Natural killer cell treated with Interleukin-12 subunit alpha and Interleukin-12 subunit beta and Interleukin-15 and Interleukin-18, amount 100 ng/mL, for 72 hours (primary cell): ENCODE data around the gene DCT. TPM values are rescaled to one million over a fixed set of nuclear protein-coding genes. Genes with fewer than 3 reads are reported as not detected.
"Not testable (repeated sequence)": the region's sequence is repeated elsewhere in the genome, so short reads cannot be mapped to it uniquely, and the experiment has no call there.

Experiments used
- ATAC-seq, 2 donors: fragments of 150-1000 bp; cut with Tn5 transposase in 1 of 2; sonication (Bioruptor Pico), chemical (Tn5 transposase) in 1 of 2; 2 replicates each; pipeline ENCODE4 v1.10.0; 2021
- DNase-seq: peaks from one replicate; pipeline ENCODE4 v3.0.0; 2022; ENCODE audit warnings: low spot score
- H3K27ac Mint-ChIP-seq, 2 donors: 1 replicate in 1 of 2; 2 replicates in 1 of 2; pipeline ENCODE4 v1.8.0; 2022; ENCODE audit warnings: mixed read lengths in 2 of 2, mild to moderate bottlenecking in 1 of 2, moderate library complexity in 1 of 2
- H3K27me3 Mint-ChIP-seq, 2 donors: 1 replicate in 1 of 2; 2 replicates in 1 of 2; pipeline ENCODE4 v1.8.0; 2022; ENCODE audit warnings: mixed read lengths in 2 of 2
- H3K36me3 Mint-ChIP-seq: one replicate; pipeline ENCODE4 v1.8.0; 2022; ENCODE audit warnings: mixed read lengths
- H3K4me1 Mint-ChIP-seq, 2 donors: 1 replicate in 1 of 2; 2 replicates in 1 of 2; pipeline ENCODE4 v1.8.0; 2022; ENCODE audit warnings: low read depth in 2 of 2, mixed read lengths in 2 of 2, mild to moderate bottlenecking in 1 of 2
- H3K4me3 Mint-ChIP-seq: one replicate; pipeline ENCODE4 v1.8.0; 2022; ENCODE audit warnings: mixed read lengths
- H3K9me3 Mint-ChIP-seq: 2 replicates; pipeline ENCODE4 v1.8.0; 2022; ENCODE audit warnings: mixed read lengths
- total RNA-seq, 2 donors: library from RNA; stranded (reverse); gene quantifications; one replicate each; pipeline ENCODE4 v1.2.3, GENCODE V29; 2022

The DCT gene
- not detected for total RNA-seq

GRCh38 chr13:94479616-94480015 lies at the start of gene DCT:
Gene DCT (minus strand): TSS chr13:94479682. CDS start chr13:94479255, 427 bp downstream.
- Mint-ChIP-seq H3K4me3 (no peak within 1 kb of the TSS), H3K36me3 (no peaks in the 10 kb centered on the region), H3K4me1 (peaks cover 0 to 2% of the 10 kb centered on the region in 2 donors), H3K27ac (no peak within 1 kb of the TSS), H3K9me3 (no peaks in the 10 kb centered on the region), H3K27me3 (peaks cover 5 to 12% of the 10 kb centered on the region in 2 donors)
- ATAC-seq, result no peak
- DNase-seq, result no peak

- ATAC-seq, H3K4me1 Mint-ChIP-seq, H3K36me3 Mint-ChIP-seq, H3K9me3 Mint-ChIP-seq, H3K27ac Mint-ChIP-seq, DNase-seq, H3K4me3 Mint-ChIP-seq: not testable (repeated sequence)
- H3K27me3 Mint-ChIP-seq, result peaks cover 12 to 25% of the 10 kb centered on the region in 2 donors
Observed at GRCh38 chr13:94526956-94527355, 47.5 kb upstream of the DCT start.

- no peak for ATAC-seq
- no peak for DNase-seq
- H3K27ac Mint-ChIP-seq, result no peak overlapping the region
- no peak overlapping the region for H3K4me3 Mint-ChIP-seq
- H3K27me3 Mint-ChIP-seq, result peaks cover 13 to 25% of the 10 kb centered on the region in 2 donors
- H3K4me1 Mint-ChIP-seq, result no peaks in the 10 kb centered on the region
- no peaks in the 10 kb centered on the region for H3K9me3 Mint-ChIP-seq
- peaks cover 8% of the 10 kb centered on the region for H3K36me3 Mint-ChIP-seq
Observed at GRCh38 chr13:94525781-94526180, 46.3 kb upstream of the DCT start.

GRCh38 chr13:94524407-94524806 lies 44.9 kb upstream of the DCT start:
- Mint-ChIP-seq H3K36me3 (peaks cover 4% of the 10 kb centered on the region), H3K27me3 (peaks cover 10 to 20% of the 10 kb centered on the region in 2 donors), H3K27ac (no peak overlapping the region), H3K9me3 (no peaks in the 10 kb centered on the region), H3K4me3 (no peak overlapping the region), H3K4me1 (no peaks in the 10 kb centered on the region)
- ATAC-seq (peak in 1 of 2 donors; percentile 57), DNase-seq (no peak)

DNA sequence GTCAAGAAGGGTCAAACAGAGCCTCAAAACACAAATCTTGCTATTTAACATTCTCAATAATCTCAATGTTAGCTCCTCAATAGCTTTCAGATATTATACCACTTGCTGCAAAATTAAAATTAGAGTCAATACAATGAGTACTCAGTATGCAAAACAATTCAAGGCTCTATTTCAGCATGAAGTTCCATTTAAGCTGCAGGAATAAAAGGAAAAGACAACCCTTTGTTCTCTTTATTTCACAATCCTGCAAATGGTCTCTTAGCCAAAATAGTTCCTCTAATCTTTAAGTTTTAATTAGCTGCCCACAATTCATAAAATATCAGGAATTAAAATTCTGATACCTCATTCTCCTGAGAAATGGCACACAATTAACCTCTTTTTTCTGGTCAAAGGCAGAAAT lies 40.5 kb upstream of the DCT start:
- Mint-ChIP-seq H3K9me3 (no peaks in the 10 kb centered on the region), H3K4me3 (no peak overlapping the region), H3K4me1 (no peaks in the 10 kb centered on the region), H3K36me3 (no peaks in the 10 kb centered on the region), H3K27me3 (peaks cover 17 to 19% of the 10 kb centered on the region in 2 donors), H3K27ac (no peak overlapping the region)
- no peak for ATAC-seq
- no peak for DNase-seq

DNA sequence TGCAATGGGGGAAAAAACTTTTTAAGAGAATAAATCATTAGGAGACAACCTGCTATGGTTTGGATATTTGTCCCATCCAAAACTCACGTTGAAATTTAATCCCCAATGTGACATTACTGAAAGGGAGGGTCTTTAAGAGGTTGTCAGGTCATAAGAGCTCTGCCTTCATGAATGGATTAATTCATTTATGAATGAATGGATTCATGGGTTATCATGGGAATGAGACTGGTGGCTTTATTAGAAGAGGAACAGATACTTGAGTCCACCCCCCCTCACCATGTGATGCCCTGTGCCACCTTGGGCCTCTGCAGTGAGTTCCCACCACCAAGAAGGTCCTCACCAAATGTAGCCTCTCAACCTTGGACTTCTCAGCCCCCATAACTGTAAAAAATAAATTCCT lies 37.0 kb upstream of the DCT start:
- Mint-ChIP-seq H3K4me3 (no peak overlapping the region), H3K4me1 (no peaks in the 10 kb centered on the region), H3K27me3 (peaks cover 20 to 33% of the 10 kb centered on the region in 2 donors), H3K27ac (no peak overlapping the region), H3K36me3 (no peaks in the 10 kb centered on the region), H3K9me3 (no peaks in the 10 kb centered on the region)
- DNase-seq (no peak), ATAC-seq (no peak)

GRCh38 chr13:94515911-94516310 lies 36.4 kb upstream of the DCT start:
- Mint-ChIP-seq H3K4me3 (no peak overlapping the region), H3K27me3 (peaks cover 21 to 36% of the 10 kb centered on the region in 2 donors), H3K36me3 (no peaks in the 10 kb centered on the region), H3K27ac (no peak overlapping the region), H3K9me3 (peaks cover under 1% of the 10 kb centered on the region), H3K4me1 (no peaks in the 10 kb centered on the region)
- DNase-seq, result no peak
- no peak for ATAC-seq

DNA sequence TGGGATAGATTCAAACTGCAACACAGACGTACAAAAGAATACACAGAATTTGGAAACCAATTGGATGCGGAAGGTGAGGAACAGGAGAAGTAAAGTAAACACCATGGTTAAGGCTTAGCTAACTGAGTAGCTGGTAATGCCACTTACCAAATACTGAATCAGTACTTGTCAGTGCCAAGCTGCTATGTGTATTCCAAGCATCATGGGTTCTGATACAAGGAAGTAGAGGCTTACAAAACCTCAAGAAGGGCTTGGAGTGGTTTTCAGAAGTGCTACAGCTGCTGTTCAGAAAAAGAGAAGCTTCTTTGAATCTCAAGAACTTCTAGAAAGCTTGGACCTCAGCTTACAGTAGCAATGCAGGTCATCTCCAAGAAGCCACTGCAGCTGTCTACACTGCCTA lies 35.9 kb upstream of the DCT start:
- Mint-ChIP-seq H3K27ac (no peak overlapping the region), H3K36me3 (no peaks in the 10 kb centered on the region), H3K9me3 (peaks cover 3% of the 10 kb centered on the region), H3K4me1 (no peaks in the 10 kb centered on the region), H3K4me3 (no peak overlapping the region), H3K27me3 (peaks cover 25 to 41% of the 10 kb centered on the region in 2 donors)
- DNase-seq (no peak), ATAC-seq (no peak)

DNA sequence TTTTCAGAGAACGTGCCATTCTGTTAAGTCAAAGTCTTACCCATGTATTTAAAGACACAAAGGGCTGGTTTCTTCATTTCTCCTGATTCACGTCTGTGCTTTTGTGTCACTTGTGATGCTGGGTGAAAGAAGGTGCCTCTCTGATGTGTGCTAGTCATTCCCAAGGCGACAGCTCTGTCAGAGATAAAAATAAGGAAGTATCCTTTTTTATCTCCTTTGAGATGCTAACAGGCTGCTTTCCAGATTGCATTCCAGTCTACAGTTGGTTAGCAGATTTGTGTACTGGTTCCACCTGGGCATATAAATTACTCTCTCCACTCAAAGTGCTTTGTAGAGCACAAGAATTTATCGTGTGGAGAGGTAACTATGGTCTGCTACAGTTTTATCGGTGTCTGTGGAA lies 33.5 kb upstream of the DCT start:
- DNase-seq (no peak), ATAC-seq (no peak)
- Mint-ChIP-seq H3K36me3 (no peaks in the 10 kb centered on the region), H3K9me3 (peaks cover 6% of the 10 kb centered on the region), H3K4me3 (no peak overlapping the region), H3K27ac (no peak overlapping the region), H3K4me1 (no peaks in the 10 kb centered on the region), H3K27me3 (peaks cover 27 to 41% of the 10 kb centered on the region in 2 donors)

- Mint-ChIP-seq H3K27ac (no peak overlapping the region), H3K4me3 (no peak overlapping the region), H3K4me1 (no peaks in the 10 kb centered on the region), H3K36me3 (no peaks in the 10 kb centered on the region), H3K27me3 (peaks cover 18 to 19% of the 10 kb centered on the region in 2 donors), H3K9me3 (peaks cover 4% of the 10 kb centered on the region)
- ATAC-seq (no peak), DNase-seq (no peak)
Observed at GRCh38 chr13:94505730-94506129, 26.2 kb upstream of the DCT start.

DNA sequence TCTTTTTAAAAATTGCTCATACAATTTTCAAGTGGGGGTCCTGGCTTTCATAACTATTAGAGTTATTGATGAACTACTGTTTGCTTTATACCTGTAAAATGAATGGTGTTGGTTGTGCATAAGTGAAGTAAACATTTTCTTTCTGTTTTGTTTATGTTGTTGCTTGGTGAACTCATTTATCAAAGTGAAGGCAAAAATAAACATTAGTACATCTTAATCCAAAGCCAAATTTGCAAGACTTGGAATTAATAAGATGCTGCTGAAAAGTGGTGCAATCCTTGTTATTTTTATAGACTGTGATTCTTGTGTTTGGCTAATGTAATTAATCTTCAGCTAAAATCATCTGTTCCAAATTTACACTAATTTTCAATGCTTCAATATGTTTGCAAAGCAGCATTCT lies 24.4 kb upstream of the DCT start:
- Mint-ChIP-seq H3K9me3 (no peaks in the 10 kb centered on the region), H3K4me3 (no peak overlapping the region), H3K27me3 (peaks cover 15 to 18% of the 10 kb centered on the region in 2 donors), H3K4me1 (no peaks in the 10 kb centered on the region), H3K36me3 (no peaks in the 10 kb centered on the region), H3K27ac (no peak overlapping the region)
- ATAC-seq (no peak), DNase-seq (no peak)

DNA sequence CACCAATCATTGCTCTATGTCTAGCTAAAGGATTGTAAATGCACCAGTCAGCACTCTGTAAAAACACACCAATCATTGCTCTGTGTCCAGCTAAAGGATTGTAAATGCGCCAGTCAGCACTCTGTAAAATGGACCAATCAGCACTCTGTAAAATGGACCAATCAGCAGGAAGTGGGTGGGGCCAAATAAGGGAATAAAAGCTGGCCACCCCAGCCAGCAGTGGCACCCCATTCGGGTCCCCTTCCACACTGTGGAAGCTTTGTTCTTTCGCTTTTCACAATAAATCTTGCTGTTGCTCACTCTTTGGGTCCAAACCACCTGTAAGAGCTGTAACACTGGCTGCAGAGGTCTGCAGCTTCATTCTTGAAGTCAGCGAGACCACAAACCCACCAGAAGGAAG lies 19.3 kb upstream of the DCT start:
- H3K36me3 Mint-ChIP-seq, H3K9me3 Mint-ChIP-seq, ATAC-seq, H3K27ac Mint-ChIP-seq, H3K4me3 Mint-ChIP-seq, DNase-seq, H3K4me1 Mint-ChIP-seq: not testable (repeated sequence)
- H3K27me3 Mint-ChIP-seq, result peaks cover 6 to 16% of the 10 kb centered on the region in 2 donors

GRCh38 chr13:94495806-94496205 lies 16.3 kb upstream of the DCT start:
- ATAC-seq, result no peak
- no peak overlapping the region for H3K27ac Mint-ChIP-seq
- H3K4me3 Mint-ChIP-seq, result no peak overlapping the region
- H3K4me1 Mint-ChIP-seq, result no peaks in the 10 kb centered on the region
- no peaks in the 10 kb centered on the region for H3K9me3 Mint-ChIP-seq
- no peaks in the 10 kb centered on the region for H3K36me3 Mint-ChIP-seq
- peaks cover 0 to 6% of the 10 kb centered on the region in 2 donors for H3K27me3 Mint-ChIP-seq
- no peak for DNase-seq

DNA sequence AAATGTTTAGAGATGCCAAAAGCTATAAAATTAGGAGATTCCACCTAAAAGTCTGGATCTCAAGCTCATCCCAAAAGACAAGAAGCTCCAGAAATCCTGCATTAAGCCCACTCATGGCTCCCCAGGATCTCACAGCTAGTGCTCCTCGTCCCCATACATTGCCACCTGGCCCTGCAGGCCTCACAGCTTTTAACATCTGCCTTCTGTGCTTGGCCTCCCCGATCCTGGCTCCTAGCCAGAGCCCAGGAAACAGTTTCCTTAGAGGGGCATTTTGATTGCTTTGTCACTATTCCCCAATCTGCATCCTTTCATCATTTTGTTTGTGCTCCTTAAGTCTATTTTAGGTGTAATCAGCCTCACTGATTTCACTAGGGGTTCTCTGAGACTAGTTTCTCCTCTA lies 14.5 kb upstream of the DCT start:
- no peaks in the 10 kb centered on the region for H3K9me3 Mint-ChIP-seq
- peaks cover 3 to 8% of the 10 kb centered on the region in 2 donors for H3K27me3 Mint-ChIP-seq
- H3K36me3 Mint-ChIP-seq, result no peaks in the 10 kb centered on the region
- ATAC-seq (no peak), DNase-seq (no peak)
- no peak overlapping the region for H3K27ac Mint-ChIP-seq
- H3K4me3 Mint-ChIP-seq, result no peak overlapping the region
- no peaks in the 10 kb centered on the region for H3K4me1 Mint-ChIP-seq

GRCh38 chr13:94487043-94487442 lies 7.6 kb upstream of the DCT start:
- DNase-seq (no peak), ATAC-seq (no peak)
- Mint-ChIP-seq H3K9me3 (no peaks in the 10 kb centered on the region), H3K4me1 (no peaks in the 10 kb centered on the region), H3K4me3 (no peak overlapping the region), H3K27me3 (peaks cover 20 to 21% of the 10 kb centered on the region in 2 donors), H3K36me3 (no peaks in the 10 kb centered on the region), H3K27ac (no peak overlapping the region)
